HEK293 (cell line): Measurements from ENCODE around the gene TBCK.

Experiments used
- CTCF ChIA-PET: fragments of 350-600 bp; formaldehyde crosslinking; extraction: SDS; loops from one replicate; lab custom pipeline; 2021; ENCODE audit warnings: antibody characterized with exemption; lab: Yijun Ruan, JAX
- POLR2A ChIA-PET: fragments of 300-600 bp; formaldehyde crosslinking; extraction: SDS; loops from one replicate; lab custom pipeline; 2020; ENCODE audit warnings: antibody characterized with exemption, inconsistent platforms; lab: Yijun Ruan, JAX
- H3K27ac ChIP-seq: fragments of 200-500 bp; sonication (Bioruptor generic); 2 replicates; pipeline ENCODE4 v1.5.1; 2014; ENCODE audit warnings: low read depth, low read length, control low read depth, inconsistent platforms; ENCODE audit errors: extremely low read depth
- H3K36me3 ChIP-seq, 2 experiments: fragments of 200-500 bp in 1 of 2; sonication (Bioruptor generic) in 1 of 2; 1 replicate in 1 of 2; 2 replicates in 1 of 2; pipeline ENCODE4 v1.5.1; 2014 to 2017; ENCODE audit warnings: inconsistent platforms in 2 of 2, low read length in 2 of 2; ENCODE audit not compliant: control insufficient read depth in 2 of 2, insufficient read depth in 1 of 2
- H3K4me1 ChIP-seq: fragments of 200-500 bp; sonication (Bioruptor generic); 2 replicates; pipeline ENCODE4 v1.5.1; 2014; ENCODE audit warnings: mild to moderate bottlenecking, low read length, inconsistent platforms; ENCODE audit not compliant: control insufficient read depth, insufficient read depth
- H3K4me3 ChIP-seq: 2 replicates; pipeline ENCODE4 v1.5.1; 2011; ENCODE audit warnings: low read depth, mild to moderate bottlenecking, control low read depth, low read length, moderate library complexity
- H3K9me3 ChIP-seq: fragments of 200-500 bp; sonication (Bioruptor generic); 2 replicates; pipeline ENCODE4 v1.5.1; 2014; ENCODE audit warnings: low read depth, low read length, inconsistent platforms; ENCODE audit not compliant: control insufficient read depth, insufficient read depth
- BCL6B ChIP-seq: fragments of 450-650 bp; formaldehyde crosslinking; IDR thresholded peaks from 2 replicates; pipeline ENCODE4 v1.5.1; 2017; ENCODE audit warnings: missing biosample characterization, missing genetic modification characterization
- EGR2 ChIP-seq: fragments of 450-650 bp; formaldehyde crosslinking; IDR thresholded peaks from 2 replicates; pipeline ENCODE4 v1.5.1; 2016; ENCODE audit warnings: low read depth, missing biosample characterization, missing genetic modification characterization
- FEZF1 ChIP-seq: fragments of 450-650 bp; formaldehyde crosslinking; IDR thresholded peaks from 2 replicates; pipeline ENCODE4 v1.5.1; 2016; ENCODE audit warnings: missing biosample characterization, missing genetic modification characterization
- KLF17 ChIP-seq: fragments of 450-650 bp; formaldehyde crosslinking; IDR thresholded peaks from 2 replicates; pipeline ENCODE4 v1.5.1; 2016; ENCODE audit warnings: missing biosample characterization, missing genetic modification characterization
- MEIS1 ChIP-seq: sonication (generic); formaldehyde crosslinking; IDR thresholded peaks from 2 replicates; pipeline ENCODE4 v1.8.1; 2022; ENCODE audit warnings: missing genetic modification reagents, mild to moderate bottlenecking, borderline replicate concordance
- SCRT1 ChIP-seq: fragments of 450-650 bp; formaldehyde crosslinking; IDR thresholded peaks from 2 replicates; pipeline ENCODE4 v1.5.1; 2016; ENCODE audit warnings: missing biosample characterization, missing genetic modification characterization, borderline replicate concordance
- ZNF146 ChIP-seq: fragments of 450-650 bp; formaldehyde crosslinking; IDR thresholded peaks from 2 replicates; pipeline ENCODE4 v1.5.1; 2016; ENCODE audit warnings: missing biosample characterization, missing genetic modification characterization
- ZNF2 ChIP-seq: fragments of 450-650 bp; formaldehyde crosslinking; IDR thresholded peaks from 2 replicates; pipeline ENCODE4 v1.5.1; 2016; ENCODE audit warnings: missing biosample characterization, missing genetic modification characterization
- ZNF214 ChIP-seq: fragments of 450-650 bp; formaldehyde crosslinking; IDR thresholded peaks from 2 replicates; pipeline ENCODE4 v1.5.1; 2017; ENCODE audit warnings: missing biosample characterization, mild to moderate bottlenecking, missing genetic modification characterization, borderline replicate concordance
- ZNF335 ChIP-seq: fragments of 450-650 bp; formaldehyde crosslinking; conservative IDR thresholded peaks from 2 replicates; pipeline ENCODE4 v1.5.1; 2016; ENCODE audit warnings: missing biosample characterization, missing genetic modification characterization
- ZNF426 ChIP-seq: fragments of 450-650 bp; formaldehyde crosslinking; IDR thresholded peaks from 2 replicates; pipeline ENCODE4 v1.5.1; 2017; ENCODE audit warnings: missing biosample characterization, missing genetic modification characterization, mild to moderate bottlenecking, inconsistent platforms, moderate library complexity
- ZNF48 ChIP-seq: fragments of 450-650 bp; formaldehyde crosslinking; IDR thresholded peaks from 2 replicates; pipeline ENCODE4 v1.5.1; 2016; ENCODE audit warnings: missing biosample characterization, missing genetic modification characterization
- ZNF514 ChIP-seq: fragments of 450-650 bp; formaldehyde crosslinking; IDR thresholded peaks from 2 replicates; pipeline ENCODE4 v1.5.1; 2016; ENCODE audit warnings: missing biosample characterization, missing genetic modification characterization
- ZNF560 ChIP-seq: fragments of 450-650 bp; formaldehyde crosslinking; IDR thresholded peaks from 2 replicates; pipeline ENCODE4 v1.5.1; 2017; ENCODE audit warnings: missing biosample characterization, missing genetic modification characterization, borderline replicate concordance
- ZNF596 ChIP-seq: fragments of 450-650 bp; IDR thresholded peaks from 2 replicates; pipeline ENCODE4 v1.5.0; 2018; ENCODE audit warnings: missing biosample characterization, mild to moderate bottlenecking, missing genetic modification characterization, moderate library complexity
- ZNF600 ChIP-seq: fragments of 450-650 bp; formaldehyde crosslinking; IDR thresholded peaks from 2 replicates; pipeline ENCODE4 v1.5.1; 2016; ENCODE audit warnings: missing biosample characterization, missing genetic modification characterization
- ZNF645 ChIP-seq: fragments of 450-650 bp; formaldehyde crosslinking; IDR thresholded peaks from 2 replicates; pipeline ENCODE4; 2016; ENCODE audit warnings: missing biosample characterization, missing genetic modification characterization
- ZNF654 ChIP-seq: fragments of 450-650 bp; formaldehyde crosslinking; IDR thresholded peaks from 2 replicates; pipeline ENCODE4 v1.5.1; 2016; ENCODE audit warnings: low read depth, missing biosample characterization, missing genetic modification characterization
- ZNF660 ChIP-seq: fragments of 450-650 bp; IDR thresholded peaks from 2 replicates; pipeline ENCODE4 v1.5.1; 2018; ENCODE audit warnings: missing biosample characterization, mild to moderate bottlenecking, missing genetic modification characterization
- ZNF692 ChIP-seq: fragments of 450-650 bp; formaldehyde crosslinking; IDR thresholded peaks from 2 replicates; pipeline ENCODE4 v1.5.1; 2016; ENCODE audit warnings: missing biosample characterization, missing genetic modification characterization
- ZNF776 ChIP-seq: fragments of 450-650 bp; formaldehyde crosslinking; IDR thresholded peaks from 2 replicates; pipeline ENCODE4 v1.5.0; 2017; ENCODE audit warnings: missing biosample characterization, missing genetic modification characterization, borderline replicate concordance
- TF ChIP-seq, protein P1 (sequence below): fragments of 450-650 bp; formaldehyde crosslinking; IDR thresholded peaks from 2 replicates; pipeline ENCODE4 v1.5.1; 2017; ENCODE audit warnings: missing biosample characterization, missing genetic modification characterization

TBCK gene

GRCh38 chr4:106266201-106266600, 49.8 kb downstream of the TBCK start:
- ChIA-PET POLR2A (no interaction called here), CTCF (interaction anchor here (0.6 to 1.5 kb wide), 10 partner anchors 8 to 1259 kb away, joined by 3 to 5 read pairs (median 3); no protein-coding TSS in a partner anchor)
- TF ChIP-seq ZNF514 (no peak), ZNF335 (tag by site-specific recombination) (no peak), ZNF654 (tag by site-specific recombination) (peak; percentile 80)
- no peaks in the 10 kb centered on the region for H3K4me1 ChIP-seq
- no peaks in the 10 kb centered on the region for H3K36me3 ChIP-seq
- H3K9me3 ChIP-seq, result no peaks in the 10 kb centered on the region
- H3K27ac ChIP-seq, result no peak overlapping the region
- no peak overlapping the region for H3K4me3 ChIP-seq

DNA sequence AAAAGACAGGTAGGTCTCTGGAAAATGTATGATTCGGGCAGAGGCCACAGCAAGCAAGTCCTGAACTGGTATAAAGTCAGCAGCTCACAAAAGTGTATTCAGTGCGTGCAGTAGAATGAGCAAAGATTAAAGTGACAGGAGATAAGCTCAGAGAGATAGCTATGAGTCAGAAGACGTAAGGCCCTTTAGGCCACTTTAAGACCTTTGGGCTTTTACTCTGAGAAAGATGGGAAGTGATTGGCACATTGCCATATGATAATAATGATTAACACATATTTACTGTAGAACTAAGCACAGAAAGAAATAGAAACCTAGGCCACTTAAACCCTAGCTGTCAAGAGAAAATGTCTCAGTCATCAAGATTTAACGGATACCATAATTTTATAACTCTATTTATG, 51.7 kb downstream of the TBCK start:
- no peaks in the 10 kb centered on the region for H3K4me1 ChIP-seq
- POLR2A ChIA-PET, result no interaction called here
- H3K27ac ChIP-seq, result no peak overlapping the region
- H3K36me3 ChIP-seq, result no peaks in the 10 kb centered on the region
- CTCF ChIA-PET, result interaction anchor here (0.7 kb wide), 1 partner anchor 13 kb away, joined by 3 read pairs; no protein-coding TSS in a partner anchor
- no peaks in the 10 kb centered on the region for H3K9me3 ChIP-seq
- no peak overlapping the region for H3K4me3 ChIP-seq
- TF ChIP-seq ZNF596 (no peak), BCL6B (tag by site-specific recombination) (no peak), FEZF1 (peak; percentile 23; the same call in 1 of the 2 replicates), ZNF335 (tag by site-specific recombination) (0 out of 2 replicates have a peak, but pooled peaks have one; percentile 16), ZNF660 (0 out of 2 replicates have a peak, but pooled peaks have one; percentile 40), ZNF776 (tag by site-specific recombination) (no peak), SCRT1 (no peak), ZNF692 (tag by site-specific recombination) (peak; percentile 61; the same call in 1 of the 2 replicates)

DNA sequence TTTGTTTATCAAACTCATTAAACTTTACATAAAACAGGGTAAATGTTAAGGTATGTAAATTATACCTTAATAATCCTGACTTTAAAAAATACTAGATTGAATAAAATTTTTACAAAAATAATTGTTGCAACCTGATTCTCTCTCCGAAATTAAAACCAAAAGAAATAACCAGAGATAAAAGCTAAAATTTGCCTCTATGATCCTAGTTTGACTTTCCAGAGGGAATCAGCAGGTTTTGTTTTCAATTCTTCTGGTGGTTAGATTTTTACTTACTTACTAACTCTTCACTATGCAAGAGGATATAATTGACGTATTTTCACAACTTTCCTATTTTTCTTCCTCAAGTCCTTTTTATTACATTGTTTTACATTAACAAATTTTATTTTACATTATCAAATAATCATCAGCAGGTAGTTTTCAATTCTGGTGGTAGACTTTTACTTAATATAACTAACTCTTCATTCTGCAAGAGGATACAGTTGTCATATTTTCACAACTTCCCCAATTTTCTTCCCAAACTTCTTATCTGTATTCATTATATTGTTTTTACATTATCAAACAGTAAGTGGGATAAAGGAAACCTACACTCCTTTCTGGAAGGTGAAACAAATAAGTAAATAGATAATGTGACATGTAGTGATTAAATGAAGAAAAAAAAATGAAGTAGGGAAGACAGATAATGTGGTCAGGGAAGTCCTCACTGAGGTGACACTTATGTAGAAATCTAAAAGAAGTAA, 52.2 kb downstream of the TBCK start:
- Histone ChIP-seq H3K4me1 (no peaks in the 10 kb centered on the region), H3K36me3 (no peaks in the 10 kb centered on the region), H3K9me3 (no peaks in the 10 kb centered on the region), H3K4me3 (no peak overlapping the region), H3K27ac (no peak overlapping the region)
- POLR2A ChIA-PET, result no interaction called here
- CTCF ChIA-PET, result interaction anchor here (1.0 kb wide), 1 partner anchor 106 kb away, joined by 3 read pairs; no protein-coding TSS in a partner anchor
- TF ChIP-seq, protein P1, sequence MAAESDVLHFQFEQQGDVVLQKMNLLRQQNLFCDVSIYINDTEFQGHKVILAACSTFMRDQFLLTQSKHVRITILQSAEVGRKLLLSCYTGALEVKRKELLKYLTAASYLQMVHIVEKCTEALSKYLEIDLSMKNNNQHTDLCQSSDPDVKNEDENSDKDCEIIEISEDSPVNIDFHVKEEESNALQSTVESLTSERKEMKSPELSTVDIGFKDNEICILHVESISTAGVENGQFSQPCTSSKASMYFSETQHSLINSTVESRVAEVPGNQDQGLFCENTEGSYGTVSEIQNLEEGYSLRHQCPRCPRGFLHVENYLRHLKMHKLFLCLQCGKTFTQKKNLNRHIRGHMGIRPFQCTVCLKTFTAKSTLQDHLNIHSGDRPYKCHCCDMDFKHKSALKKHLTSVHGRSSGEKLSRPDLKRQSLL (tag by site-specific recombination), result no peak
- no peak for TF ChIP-seq MEIS1
- no peak for TF ChIP-seq ZNF2 (tag by site-specific recombination)

DNA sequence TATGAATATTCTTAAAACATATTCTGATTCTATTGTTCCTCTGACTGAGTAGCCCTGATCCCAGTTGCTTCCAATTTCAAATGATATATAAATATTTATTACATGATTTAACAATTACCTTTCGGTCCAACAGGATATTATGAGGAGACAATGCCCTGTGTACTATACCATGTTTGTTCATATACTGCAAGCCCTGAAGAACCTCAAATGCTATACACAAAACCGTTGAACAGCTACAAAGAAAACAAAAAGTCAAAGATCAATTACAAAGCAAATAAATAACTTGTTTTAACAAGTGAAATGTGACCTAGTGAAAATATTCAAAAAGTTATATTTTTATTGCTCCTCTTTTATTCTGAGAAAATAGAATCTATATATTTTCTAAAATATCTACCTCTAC, 54.0 kb downstream of the TBCK start:
- Histone ChIP-seq H3K36me3 (no peaks in the 10 kb centered on the region), H3K27ac (no peak overlapping the region), H3K4me3 (no peak overlapping the region), H3K4me1 (no peaks in the 10 kb centered on the region), H3K9me3 (no peaks in the 10 kb centered on the region)
- CTCF ChIA-PET, result no interaction called here
- POLR2A ChIA-PET, result no interaction called here
- no peak for TF ChIP-seq ZNF214
- TF ChIP-seq ZNF146 (tag by site-specific recombination), result no peak
- TF ChIP-seq ZNF600, result no peak
- no peak for TF ChIP-seq KLF17 (tag by site-specific recombination)
- TF ChIP-seq ZNF48 (tag by site-specific recombination), result no peak
- no peak for TF ChIP-seq EGR2 (tag by site-specific recombination)
- TF ChIP-seq ZNF560 (tag by site-specific recombination), result no peak
- no peak for TF ChIP-seq ZNF645 (tag by site-specific recombination)
- no peak for TF ChIP-seq ZNF426 (tag by site-specific recombination)
